Activated naive CD4-positive, alpha-beta T cell treated with anti-CD3 and anti-CD28 coated beads, Interleukin-2, amount 50 U/mL, for 16 hours (primary cell): ENCODE results near the gene EME2.

ENCODE experiments used
- DNase-seq: peaks from one replicate; pipeline ENCODE4 v3.0.0-alpha.2; 2020

EME2 gene

DNA sequence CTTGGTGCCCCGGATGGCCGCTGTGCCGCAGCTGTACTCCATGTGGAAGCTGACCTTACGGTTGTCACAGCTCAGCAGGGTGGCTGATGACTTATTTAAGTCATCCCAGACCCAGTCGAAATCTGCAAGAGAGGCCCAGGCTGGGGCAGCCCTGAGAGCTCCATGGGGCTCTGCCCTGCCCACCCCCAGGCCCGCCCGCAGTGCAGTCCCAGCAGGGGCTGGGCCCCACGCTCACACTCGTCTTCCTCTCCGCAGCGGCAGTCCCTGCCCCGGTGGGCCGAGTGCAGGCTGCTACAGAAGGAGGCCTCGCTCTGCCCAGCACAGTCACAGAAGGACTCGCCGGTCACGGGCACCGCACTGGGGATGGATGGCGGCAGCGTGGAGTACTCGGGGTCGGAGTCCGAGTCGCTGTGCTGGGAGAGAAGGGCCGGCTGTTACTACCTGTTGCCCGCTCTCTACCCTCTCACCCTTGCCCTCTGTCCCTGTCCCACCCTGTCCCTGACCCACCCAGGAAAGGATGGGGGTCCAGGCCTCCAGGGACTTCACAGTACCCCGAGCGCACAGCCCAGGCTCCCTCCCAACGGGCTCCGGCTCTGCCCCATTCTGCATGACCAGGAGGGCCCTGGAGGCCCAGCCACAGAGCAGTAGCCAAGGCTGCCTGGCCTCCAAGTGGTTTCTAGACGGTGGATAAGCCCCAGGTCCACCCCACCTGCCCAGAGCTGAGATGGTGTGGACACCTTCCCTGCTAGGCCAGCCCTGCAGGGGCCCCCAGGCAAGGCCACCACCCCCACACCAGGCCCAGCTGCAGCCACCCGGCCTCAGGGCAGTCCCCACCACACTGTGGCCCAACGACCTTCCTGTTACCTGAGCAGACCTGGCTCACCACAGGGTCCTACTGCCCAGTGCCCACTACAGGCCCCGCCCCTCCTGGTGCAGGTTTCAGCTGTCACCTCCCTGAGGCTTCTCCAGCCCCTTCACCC is 5.9 kb downstream of the EME2 start:
- no peak for DNase-seq

DNA sequence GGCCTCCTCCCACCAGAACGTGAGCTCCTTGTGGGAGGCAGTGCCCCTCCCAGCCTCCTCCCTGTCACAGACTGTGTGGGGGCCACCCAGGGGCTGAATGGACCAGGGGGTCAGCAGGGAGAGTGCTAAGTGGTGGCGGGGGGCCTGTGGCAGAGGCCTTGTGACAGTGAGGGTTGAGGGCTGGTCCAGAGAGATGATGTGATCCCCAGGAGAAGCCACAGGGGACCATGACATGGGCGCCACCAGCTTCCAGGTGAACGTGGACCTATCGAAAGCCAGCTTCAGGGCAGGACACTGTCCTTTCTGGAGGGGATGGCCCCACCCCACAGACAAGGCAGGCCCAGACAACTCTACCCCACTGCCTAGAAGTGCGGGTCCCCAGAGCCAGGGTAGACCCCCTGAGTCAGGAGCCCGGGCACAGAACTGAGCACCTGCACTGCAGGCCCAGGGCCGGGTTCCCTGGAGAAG is 6.7 kb downstream of the EME2 start:
- DNase-seq: no peak

DNA sequence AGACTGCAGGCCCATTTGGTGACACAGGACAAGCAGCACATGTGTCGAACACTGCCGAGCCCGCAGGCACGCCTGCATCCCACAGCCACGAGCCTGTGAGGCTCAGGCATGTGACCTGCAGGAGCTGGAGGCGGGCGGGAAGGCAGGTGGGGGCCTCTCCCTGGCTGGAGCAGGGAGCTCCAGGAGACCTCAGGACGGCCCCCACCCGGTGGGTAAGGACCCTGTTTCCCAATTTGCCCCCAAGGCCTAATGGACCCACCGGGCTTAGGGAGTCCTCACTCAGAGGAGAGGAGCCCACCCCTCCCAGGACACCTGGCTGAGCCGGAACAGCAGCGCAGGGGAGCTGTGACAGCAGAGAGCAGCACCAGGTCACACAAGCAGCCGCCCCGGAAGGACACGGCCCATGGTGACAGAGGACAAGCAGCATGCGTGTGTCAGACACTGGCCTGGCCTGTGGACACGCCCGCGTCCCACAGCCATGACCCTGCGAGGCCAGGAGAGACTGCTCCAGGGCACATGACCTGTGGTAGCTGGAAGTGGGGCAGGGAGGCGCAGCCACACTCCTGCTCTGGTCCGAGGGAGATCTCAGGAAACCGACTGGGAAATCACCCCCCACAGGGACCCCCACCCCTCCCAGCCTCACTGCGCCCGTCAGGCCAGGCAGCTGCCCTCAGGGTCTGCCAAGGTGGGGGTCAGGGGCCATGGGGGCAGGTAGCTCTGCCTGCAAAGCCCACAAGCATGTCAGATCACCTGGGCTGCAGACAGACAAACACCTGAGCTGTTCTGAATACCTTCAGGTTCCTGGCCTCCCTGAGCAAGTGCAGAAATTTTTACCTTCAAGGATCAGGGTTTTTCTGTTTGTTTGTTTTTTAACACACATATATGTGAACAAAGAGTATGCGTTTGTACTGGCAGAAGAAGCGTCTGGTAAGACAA is 7.4 kb downstream of the EME2 start:
- DNase-seq: no peak

DNA sequence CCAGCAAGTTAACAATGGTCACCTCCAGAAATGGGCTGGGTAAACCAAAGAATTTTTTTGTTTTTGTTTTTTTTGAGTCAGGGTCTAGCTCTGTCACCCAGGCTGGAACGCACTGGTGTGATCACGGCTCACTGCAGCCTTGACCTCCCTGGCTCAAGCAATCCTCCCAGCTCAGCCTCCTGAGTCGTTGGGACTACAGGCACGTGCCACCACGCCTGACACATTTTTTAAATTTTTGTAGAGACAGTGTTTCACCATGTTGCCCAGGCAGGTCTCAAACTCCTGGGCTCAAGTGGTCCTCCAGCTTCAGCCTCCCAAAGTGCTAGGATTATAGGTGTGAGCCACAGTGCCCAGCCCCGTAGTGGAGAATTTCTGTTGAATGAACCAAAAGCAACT is 8.1 kb downstream of the EME2 start:
- no peak for DNase-seq

DNA sequence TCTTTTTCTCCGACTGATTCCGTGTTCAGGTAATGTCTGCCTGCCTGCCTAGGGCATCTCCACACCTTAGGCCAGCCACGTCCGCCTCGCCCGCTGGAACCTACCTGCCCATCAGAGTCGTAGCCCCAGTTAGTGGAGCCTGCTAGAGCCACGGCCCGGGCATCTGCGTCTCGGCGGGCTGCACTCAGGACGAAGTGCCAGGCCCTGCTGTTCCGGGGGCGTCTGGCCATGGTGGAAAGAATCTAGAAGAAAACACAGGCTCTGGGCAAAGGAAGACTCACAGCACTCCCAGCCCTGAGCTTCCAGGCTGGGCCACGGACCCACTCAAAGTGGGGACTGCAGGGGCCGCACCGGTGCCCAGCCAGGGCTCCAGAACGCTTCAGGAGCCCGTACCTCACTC is 8.6 kb downstream of the EME2 start:
- no peak for DNase-seq

DNA sequence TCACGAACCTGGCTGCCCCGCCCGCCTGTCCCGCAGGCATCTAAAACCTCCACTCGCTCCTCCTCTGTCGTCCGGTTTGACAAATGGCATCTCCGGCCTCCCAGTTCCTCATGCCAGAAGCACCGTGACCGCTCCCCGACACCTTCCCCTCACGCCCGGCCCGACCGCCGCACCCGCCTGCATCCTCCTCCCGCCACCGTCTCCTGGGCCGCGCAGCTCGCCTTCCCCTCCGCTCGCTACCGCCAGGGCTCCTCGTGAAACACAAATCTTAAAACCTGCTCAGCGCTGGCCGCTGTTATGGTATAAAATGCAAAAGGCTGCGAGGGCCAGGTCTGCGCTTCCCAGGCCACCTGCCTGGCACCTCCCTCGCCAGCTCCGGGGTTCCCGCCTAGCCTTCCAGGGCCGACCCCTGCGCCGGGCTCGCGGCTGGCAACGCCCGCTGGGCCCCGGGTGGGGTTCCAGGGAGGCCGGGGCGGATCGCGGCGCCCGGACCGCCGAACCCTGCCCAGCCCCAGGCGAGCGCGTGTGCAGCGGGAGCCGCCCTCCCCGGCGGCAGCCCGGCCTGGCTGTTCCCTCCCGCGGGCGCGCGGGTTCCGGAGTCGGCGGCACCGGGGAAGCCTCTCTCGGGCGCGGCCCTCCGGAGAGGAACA is 9.3 kb downstream of the EME2 start:
- peak; percentile 46 for DNase-seq

DNA sequence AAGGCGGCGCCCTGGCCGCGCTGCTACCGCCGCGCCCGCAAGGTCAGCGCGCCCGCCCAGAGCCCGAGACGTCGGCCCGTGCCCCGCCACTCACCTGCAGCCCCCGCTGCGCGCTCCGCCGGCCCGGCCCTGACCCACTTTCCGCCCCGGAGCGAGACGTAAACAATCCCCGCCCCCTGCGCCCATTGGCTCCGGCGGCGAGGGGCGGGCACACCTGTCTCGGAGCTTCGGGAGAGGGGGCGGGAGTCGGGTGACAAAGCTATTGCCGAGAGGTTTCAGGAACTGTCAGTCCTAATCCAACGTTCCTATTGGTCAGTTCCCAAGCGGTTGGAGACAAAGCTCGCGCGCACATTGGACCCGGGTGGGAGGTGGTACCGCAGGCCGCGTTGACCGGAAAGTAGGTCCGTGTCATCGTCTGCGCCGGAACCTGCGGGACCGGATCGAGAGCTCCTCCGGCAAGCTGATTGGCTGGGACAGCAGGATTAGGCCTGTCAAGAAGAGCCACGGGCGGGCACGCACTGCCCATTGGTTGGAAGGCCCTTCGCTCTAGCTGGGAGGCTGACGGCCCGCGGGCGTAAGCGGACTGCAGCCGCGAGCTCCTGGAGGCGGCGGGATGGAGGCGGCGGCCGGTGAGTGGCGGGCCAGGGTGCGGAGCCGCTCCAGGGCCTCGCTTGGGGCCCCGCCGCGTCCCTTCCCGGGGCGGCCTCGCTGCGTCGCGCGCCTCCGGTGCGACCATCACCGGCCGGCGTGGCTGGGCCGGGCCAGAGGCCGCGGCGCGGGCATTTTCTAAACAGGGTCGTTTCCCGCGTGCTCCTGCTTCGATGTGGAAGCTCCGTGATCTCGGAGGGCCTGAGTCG is 10.0 kb downstream of the EME2 start, which contains the start of the genes NUBP2 and SPSB3:
TSS of gene NUBP2 (plus strand) at position 553 of the 857 bp plus-strand sequence. CDS start at position 614, 61 bp downstream.
TSS of gene SPSB3 (minus strand) at position 164 of the 857 bp plus-strand sequence. CDS start 1,088 bp downstream, outside the sequence.
- DNase-seq: peak; percentile 98

DNA sequence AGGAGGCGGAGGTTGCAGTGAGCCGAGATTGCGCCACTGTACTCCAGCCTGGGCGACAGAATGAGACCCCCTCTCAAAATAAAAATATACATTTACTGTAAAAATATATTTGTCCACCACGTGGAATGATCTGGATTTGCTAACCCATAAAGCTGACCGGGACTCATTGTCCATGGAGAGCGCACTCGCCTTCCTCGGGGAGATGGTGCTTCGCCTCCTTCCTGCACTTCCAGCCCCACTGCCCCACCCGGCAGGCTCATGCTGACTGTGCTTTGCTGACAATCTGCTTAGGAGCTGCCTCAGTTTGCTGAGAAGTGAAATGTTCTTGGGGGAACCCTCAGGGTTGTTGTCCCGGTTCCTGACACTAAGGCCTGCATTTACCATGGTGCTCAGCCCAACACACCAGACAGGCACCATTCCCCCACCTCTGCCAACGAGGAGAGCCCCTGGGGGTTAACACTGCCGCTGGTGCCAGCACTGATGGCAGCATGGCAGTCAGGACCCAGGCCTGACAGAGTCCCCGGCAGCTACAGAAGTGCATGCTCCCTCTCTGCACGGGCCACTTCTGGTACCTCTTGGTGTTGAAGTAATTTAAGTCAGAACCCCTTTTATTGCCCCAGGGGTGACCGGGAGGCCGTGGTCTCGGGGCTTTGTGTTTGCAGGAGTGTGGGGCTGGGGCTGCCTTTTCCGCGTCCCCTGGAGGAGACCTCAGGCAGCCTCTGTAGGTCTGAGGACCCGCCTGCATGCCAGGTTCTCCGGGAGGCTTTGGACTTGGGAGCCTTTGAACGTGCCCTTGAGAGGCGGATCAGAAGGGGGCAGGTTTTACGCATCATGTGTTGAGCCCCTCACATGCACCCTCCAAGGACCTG is 12.6 kb downstream of the EME2 start:
- DNase-seq: no peak

DNA sequence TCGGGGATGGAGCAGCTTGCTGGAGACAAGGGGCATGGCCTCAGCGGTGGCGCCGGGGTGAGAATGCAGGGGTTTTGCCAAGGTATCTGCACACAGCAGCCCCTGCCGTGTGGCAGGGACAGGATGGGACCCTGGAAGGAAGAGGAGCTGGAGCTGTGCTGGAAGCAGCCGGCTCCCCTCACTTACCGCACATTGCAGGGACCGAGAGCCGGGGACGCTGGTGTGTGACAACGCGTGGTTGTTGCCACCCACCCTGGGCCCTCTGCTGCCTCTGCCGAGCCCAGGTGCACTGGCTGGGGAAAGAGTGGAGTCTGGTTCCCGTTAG is 13.2 kb downstream of the EME2 start:
- DNase-seq: no peak

DNA sequence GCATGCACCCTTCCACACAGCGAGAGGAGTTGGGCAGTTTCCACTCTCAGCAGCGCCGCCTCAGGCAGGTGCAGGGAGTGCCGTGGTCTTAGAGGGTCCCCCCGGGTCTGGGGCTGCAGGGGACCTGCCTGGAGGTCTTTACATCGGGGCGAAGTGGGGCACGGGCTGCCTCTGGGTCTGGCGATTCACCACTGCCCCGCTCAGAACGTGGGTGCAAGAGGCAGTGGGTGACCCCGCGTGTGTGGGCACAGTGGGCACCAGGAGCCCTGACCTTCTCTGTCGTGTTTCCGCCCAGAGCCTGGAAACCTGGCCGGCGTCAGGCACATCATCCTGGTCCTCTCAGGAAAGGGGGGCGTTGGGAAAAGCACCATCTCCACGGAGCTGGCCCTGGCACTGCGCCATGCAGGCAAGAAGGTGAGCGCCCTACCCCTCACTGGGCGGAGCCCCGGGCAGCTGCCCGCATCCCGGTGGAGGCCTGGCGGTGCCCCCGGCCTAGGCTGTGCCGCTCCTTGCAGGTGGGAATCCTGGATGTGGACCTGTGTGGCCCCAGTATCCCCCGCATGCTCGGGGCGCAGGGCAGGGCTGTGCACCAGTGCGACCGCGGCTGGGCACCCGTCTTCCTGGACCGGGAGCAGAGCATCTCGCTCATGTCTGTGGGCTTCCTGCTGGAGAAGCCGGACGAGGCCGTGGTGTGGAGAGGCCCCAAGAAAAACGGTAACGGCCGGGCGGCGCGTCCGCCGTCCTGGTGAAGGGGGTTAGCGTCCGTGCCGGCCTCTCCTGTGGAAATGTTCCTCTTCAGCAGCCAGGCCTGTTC is 13.8 kb downstream of the EME2 start:
- no peak for DNase-seq

DNA sequence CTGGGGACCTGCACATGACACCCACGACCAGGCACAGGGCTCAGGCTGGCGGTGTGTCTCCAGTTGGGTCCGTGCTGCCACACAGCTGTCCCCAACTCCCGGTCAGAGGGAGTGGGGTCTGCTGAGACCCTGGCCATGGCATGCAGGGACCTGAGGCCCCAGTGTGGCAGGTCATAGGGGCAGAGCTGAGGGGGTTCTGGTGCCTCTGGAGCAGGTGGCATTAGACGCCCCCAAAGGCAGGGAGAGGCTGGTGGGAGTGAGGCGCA is 14.4 kb downstream of the EME2 start:
- no peak for DNase-seq

DNA sequence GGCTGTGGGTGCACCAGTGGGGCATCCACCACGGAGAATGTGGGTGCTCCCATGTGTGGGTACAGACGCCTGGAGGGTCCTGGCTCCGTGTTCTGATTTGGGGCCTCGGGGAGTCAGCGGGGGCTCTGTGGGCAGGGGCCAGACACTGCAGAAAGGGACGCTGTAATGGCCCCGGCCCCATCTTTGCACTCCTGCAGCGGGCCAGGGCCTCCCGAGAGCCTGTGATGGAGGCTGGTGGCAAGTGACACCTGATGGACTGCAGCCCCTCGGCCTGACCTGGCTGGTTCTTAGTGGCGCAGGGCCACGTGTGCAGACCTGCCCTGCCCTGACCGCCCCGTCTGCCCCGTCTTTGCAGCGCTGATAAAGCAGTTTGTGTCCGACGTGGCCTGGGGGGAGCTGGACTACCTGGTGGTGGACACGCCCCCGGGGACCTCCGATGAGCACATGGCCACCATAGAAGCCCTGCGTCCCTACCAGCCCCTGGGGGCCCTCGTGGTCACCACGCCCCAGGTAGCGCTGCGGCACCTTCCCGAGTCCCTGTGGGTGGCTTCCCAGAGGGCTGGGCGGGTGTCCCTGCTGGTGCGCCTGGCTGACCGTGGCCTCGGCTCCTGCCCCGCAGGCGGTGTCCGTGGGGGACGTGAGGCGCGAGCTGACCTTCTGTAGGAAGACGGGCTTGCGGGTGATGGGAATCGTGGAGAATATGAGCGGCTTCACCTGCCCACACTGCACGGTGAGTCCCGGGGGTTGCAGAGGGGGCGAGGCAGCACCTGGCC is 14.9 kb downstream of the EME2 start:
- DNase-seq: no peak

DNA sequence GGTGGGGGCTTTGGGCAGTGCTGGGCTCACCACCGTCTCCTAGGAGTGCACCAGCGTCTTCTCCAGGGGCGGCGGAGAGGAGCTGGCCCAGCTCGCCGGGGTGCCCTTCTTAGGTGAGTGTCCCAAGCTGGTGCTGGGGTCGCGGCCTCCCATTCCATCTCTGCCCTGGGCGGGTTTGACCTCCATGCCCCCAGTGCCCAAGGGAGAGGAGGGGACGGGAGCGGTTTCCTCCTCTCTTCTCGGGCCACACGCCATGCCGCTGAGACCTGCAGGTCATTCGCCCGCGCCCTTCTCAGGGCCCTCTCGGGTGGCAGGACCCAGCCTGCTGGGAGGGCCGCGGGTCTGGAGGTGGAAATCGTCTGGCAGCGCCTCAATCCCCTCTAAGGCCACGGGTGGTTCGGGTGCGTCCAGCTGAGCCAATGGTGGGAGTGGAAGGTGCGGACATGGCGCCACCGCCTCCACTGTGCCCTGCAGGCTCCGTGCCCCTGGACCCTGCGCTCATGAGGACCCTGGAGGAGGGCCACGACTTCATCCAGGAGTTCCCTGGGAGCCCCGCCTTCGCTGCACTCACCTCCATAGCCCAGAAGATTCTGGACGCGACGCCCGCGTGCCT is 15.6 kb downstream of the EME2 start:
- DNase-seq: no peak

DNA sequence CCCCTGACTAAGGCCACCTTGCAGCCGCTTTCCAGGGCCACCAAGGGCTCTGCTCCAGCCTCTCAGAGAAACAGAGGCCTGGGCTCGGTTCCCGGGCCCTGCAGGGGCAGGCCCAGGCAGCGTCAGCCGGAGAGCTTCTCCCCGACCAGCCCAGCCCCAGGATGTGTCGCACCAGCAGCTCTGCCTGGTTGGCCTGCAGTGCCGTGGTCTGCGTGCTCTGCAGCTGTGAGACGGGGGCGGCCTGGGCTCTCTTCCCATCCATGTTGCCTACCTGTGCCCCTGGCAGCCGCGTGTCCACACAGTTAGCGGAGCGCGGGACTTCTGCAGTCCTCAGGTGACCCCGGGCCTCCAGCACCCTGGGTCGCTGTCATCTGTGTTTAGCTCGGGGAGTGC is 16.1 kb downstream of the EME2 start:
- DNase-seq: no peak

DNA sequence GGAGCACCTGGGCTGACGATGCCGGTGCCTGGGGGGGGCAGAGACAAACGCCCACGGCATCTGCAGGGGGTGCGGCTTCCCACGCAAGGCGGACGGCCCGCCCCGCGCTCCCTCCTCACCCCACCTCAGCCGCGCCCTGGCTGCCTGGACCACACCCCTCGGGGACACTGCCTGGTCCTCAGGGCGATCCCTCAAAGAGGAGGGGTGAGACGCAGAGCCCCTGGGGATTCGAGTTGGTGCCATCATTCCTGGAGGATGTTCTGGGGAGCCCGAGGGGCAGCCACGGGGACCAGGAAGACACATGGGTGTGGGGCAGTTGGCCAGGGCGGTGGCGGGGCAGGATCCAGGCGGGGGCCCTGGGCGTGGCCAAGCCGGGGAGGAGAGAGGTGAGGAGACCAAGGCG is 17.0 kb downstream of the EME2 start:
- DNase-seq: no peak

DNA sequence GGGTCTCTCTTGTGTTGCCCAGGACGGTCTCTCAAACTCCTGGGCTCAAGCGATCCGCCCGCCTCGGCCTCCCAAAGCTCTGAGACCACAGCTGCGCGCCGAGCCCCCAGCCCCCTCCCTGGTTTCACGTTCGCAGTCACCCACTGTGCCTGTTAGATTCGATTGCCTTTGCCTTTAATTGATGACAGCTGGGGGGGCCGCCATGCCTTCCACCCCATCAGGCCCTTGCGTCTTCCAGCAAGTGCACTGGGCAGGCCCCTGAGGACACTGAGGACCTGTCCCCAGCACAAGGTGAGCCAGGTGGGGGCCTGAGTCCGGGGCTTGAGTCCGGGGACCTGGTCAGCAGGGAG is 17.6 kb downstream of the EME2 start:
- DNase-seq: no peak

DNA sequence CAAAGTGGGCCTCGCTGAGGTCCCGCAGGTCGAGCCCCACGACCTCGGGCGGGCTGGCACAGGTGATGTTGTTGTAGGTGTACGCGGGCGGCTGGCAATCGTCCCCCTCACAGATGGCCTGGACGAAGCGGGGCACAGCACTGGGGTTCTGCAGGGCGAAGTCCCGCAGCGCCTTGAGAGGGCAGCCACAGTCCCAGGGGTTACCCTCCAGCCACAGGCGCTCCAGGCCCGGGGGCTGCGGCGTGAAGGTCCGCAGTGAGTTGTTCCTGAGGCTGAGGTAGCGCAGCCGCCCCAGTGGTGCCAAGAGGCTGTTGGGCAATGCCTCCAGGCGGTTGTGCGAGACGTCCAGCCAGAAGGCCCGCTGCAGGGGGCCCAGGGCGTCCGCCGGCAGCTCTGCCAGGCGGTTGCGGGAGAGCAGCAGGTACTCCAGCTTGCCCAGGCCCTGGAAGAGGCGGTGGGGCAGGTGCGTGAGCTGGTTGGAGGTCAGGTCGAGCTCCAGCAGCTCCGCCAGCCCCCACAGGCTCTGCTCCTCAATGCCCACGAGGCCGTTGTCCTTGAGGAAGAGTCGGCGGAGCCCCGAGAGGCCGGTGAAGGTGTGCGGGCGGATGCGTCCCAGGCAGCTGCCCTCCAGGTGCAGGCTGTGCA is 18.1 kb downstream of the EME2 start:
- DNase-seq: no peak

DNA sequence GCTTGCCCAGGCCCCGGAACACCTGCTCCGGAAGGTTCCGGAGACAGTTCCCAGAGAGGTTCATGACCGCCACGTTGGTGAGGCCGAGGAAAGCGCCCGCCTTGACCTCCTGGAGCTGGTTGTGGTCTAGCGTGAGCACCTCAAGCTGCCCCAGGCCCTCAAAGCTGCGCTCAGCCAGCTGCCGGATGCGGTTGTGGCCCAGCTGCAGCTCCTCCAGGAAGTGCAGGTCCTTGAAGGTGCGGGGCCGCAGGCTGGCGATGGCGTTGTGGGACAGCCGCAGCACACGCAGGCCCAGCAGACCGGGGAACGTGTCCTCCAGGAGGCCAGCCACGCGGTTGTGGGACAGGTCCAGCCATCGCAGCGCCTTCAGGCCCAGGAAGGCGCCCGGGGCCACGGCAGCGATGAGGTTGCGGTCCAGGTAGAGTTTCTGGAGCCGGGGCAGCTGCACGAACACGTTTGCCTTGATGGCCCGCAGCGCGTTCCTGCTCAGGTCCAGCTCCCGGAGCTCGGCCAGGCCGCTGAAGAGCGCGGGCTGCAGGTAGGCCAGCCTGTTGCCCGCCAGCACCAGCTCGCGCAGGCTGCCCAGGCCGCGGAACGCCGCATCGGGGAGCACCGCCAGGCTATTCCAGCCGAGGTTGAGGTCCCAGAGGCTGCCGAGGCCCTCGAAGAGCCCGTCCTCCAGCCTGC is 18.8 kb downstream of the EME2 start:
- DNase-seq: peak; percentile 9
